PC-9 (cell line): ENCODE data around the gene MAP3K4.

ENCODE experiments used
- EZH2 ChIP-seq: fragments of 200-600 bp; sonication (generic); IDR thresholded peaks from 2 replicates; pipeline ENCODE4 v1.8.0; 2017; ENCODE audit warnings: antibody characterized with exemption, low read depth
- TF ChIP-seq, protein P1 (sequence below): fragments of 200-600 bp; sonication (generic); conservative IDR thresholded peaks from 2 replicates; pipeline ENCODE4 v1.6.1; 2017; ENCODE audit warnings: mixed run types, antibody characterized with exemption, mild to moderate bottlenecking, moderate library complexity

DNA sequence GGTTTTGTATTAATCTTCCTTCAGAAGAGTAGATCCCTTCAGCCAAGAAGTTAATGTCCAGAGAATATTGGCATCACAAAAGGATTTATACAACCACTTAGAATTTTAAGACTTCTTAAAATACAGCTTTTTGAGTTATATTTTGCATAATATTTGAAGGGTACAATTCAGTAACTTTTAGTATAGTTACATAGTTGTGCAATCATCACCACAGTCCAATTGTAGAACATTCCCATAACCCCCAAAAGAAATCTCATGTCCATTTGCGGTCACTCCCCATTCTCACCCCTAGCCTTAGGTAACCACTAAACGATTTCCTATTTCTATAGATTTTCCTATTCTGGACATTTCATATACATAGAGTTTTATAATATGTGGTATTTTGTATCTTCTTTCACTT, 126.4 kb downstream of the MAP3K4 start:
- TF ChIP-seq, protein P1, sequence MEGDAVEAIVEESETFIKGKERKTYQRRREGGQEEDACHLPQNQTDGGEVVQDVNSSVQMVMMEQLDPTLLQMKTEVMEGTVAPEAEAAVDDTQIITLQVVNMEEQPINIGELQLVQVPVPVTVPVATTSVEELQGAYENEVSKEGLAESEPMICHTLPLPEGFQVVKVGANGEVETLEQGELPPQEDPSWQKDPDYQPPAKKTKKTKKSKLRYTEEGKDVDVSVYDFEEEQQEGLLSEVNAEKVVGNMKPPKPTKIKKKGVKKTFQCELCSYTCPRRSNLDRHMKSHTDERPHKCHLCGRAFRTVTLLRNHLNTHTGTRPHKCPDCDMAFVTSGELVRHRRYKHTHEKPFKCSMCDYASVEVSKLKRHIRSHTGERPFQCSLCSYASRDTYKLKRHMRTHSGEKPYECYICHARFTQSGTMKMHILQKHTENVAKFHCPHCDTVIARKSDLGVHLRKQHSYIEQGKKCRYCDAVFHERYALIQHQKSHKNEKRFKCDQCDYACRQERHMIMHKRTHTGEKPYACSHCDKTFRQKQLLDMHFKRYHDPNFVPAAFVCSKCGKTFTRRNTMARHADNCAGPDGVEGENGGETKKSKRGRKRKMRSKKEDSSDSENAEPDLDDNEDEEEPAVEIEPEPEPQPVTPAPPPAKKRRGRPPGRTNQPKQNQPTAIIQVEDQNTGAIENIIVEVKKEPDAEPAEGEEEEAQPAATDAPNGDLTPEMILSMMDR, result no peak
- no peak for TF ChIP-seq EZH2
